PC-3 (cell line): ENCODE measurements around the gene TMEM255B. TPM values are rescaled to one million over a fixed set of nuclear protein-coding genes. Genes with fewer than 3 reads are reported as not detected.
"Not testable (repeated sequence)": the region's sequence is repeated elsewhere in the genome, so short reads cannot be mapped to it uniquely, and the experiment has no call there.

ENCODE experiments used
- ATAC-seq: fragments of 200-7000 bp; cut with Tn5 transposase; 2 replicates; pipeline ENCODE4 v1.9.1; 2020; ENCODE audit warnings: mild to moderate bottlenecking, moderate library complexity
- BruUV-seq: library from RNA; stranded (reverse); fragments of 400-500 nt; replicated peaks from 2 replicates; lab custom pipeline; 2021; lab: Mats Ljungman, UMichigan
- CTCF ChIA-PET: fragments of 300-600 bp; sonication (Branson Sonifier 250); formaldehyde crosslinking; loops from one replicate; lab custom pipeline; 2022; ENCODE audit warnings: antibody characterized with exemption; lab: Charles Lee
- POLR2A ChIA-PET: fragments of 300-600 bp; sonication (Branson Sonifier 250); formaldehyde crosslinking; loops from one replicate; lab custom pipeline; 2022; ENCODE audit warnings: antibody characterized with exemption; ENCODE audit not compliant: unreplicated experiment; lab: Charles Lee
- DNase-seq: peaks from one replicate; pipeline ENCODE4 v3.0.0-alpha.2; 2015
- H2AFZ ChIP-seq: fragments of 300-600 bp; sonication (generic); 2 replicates; pipeline ENCODE4 v1.6.0; 2016; ENCODE audit warnings: antibody characterized with exemption, low read length
- H3F3A ChIP-seq: fragments of 300-600 bp; sonication (generic); one replicate; pipeline ENCODE4 v1.6.0; 2017; ENCODE audit warnings: antibody characterized with exemption, low read length, control low read depth, mild to moderate bottlenecking; ENCODE audit not compliant: unreplicated experiment
- H3K27ac ChIP-seq: fragments of 300-600 bp; sonication (generic); 2 replicates; pipeline ENCODE4 v1.5.1; 2016; ENCODE audit warnings: mild to moderate bottlenecking, low read length
- H3K27me3 ChIP-seq: fragments of 300-600 bp; sonication (generic); 2 replicates; pipeline ENCODE4 v1.6.1; 2016; ENCODE audit warnings: low read length, mixed read lengths
- H3K36me3 ChIP-seq: fragments of 300-600 bp; sonication (generic); 2 replicates; pipeline ENCODE4 v1.6.1; 2016; ENCODE audit warnings: low read depth, mixed run types, low read length, mixed read lengths
- H3K4me1 ChIP-seq: fragments of 300-600 bp; sonication (generic); 2 replicates; pipeline ENCODE4 v1.5.1; 2016; ENCODE audit warnings: low read length; ENCODE audit not compliant: insufficient read depth
- H3K4me2 ChIP-seq: fragments of 300-600 bp; sonication (generic); 2 replicates; pipeline ENCODE4 v1.6.0; 2016; ENCODE audit warnings: low read length
- H3K4me3 ChIP-seq: fragments of 300-600 bp; sonication (generic); 2 replicates; pipeline ENCODE4 v1.5.1; 2016; ENCODE audit warnings: mild to moderate bottlenecking, low read length, mixed read lengths
- H3K79me2 ChIP-seq: fragments of 300-600 bp; sonication (generic); 2 replicates; pipeline ENCODE4 v1.6.1; 2017; ENCODE audit warnings: low read length, mixed read lengths
- H3K9ac ChIP-seq: fragments of 300-600 bp; sonication (generic); 2 replicates; pipeline ENCODE4 v1.6.0; 2016; ENCODE audit warnings: mild to moderate bottlenecking, low read length
- H3K9me2 ChIP-seq: fragments of 300-600 bp; sonication (generic); replicated peaks from 2 replicates; pipeline ENCODE4 v1.6.1; 2016; ENCODE audit warnings: mixed run types, low read length, mixed read lengths
- H3K9me3 ChIP-seq: fragments of 300-600 bp; sonication (generic); 2 replicates; pipeline ENCODE4 v1.6.1; 2016; ENCODE audit warnings: low read length, mixed read lengths
- H4K20me1 ChIP-seq: fragments of 300-600 bp; sonication (generic); 2 replicates; pipeline ENCODE4 v1.6.1; 2016; ENCODE audit warnings: low read length, mixed read lengths
- EZH2 ChIP-seq: fragments of 300-600 bp; sonication (generic); IDR thresholded peaks from one replicate; pipeline ENCODE4 v1.6.1; 2017; ENCODE audit warnings: antibody characterized with exemption, mild to moderate bottlenecking, low read length; ENCODE audit not compliant: unreplicated experiment
- EZH2phosphoT487 ChIP-seq: fragments of 300-600 bp; sonication (generic); IDR thresholded peaks from 2 replicates; pipeline ENCODE4 v1.6.1; 2018; ENCODE audit warnings: mild to moderate bottlenecking, antibody characterized with exemption, low read length, borderline replicate concordance
- intact Hi-C: fragments of 100-400 bp; cut with micrococcal nuclease; formaldehyde crosslinking; loops from 2 replicates; pipeline ENCODE4 v1.9.0; 2023
- total RNA-seq: library from RNA; depleted of rRNA; stranded (reverse); fragments of >200 nt; gene quantifications from 2 replicates; pipeline ENCODE4 v1.2.3, GENCODE V29; 2014
- TF ChIP-seq, protein P1 (sequence below): fragments of 300-600 bp; sonication (generic); conservative IDR thresholded peaks from 2 replicates; pipeline ENCODE4 v1.5.1; 2017; ENCODE audit warnings: antibody characterized with exemption, low read depth, mild to moderate bottlenecking, low read length

The TMEM255B gene
- total RNA-seq, 1 experiment from 2014 or later = 26.9 TPM

DNA sequence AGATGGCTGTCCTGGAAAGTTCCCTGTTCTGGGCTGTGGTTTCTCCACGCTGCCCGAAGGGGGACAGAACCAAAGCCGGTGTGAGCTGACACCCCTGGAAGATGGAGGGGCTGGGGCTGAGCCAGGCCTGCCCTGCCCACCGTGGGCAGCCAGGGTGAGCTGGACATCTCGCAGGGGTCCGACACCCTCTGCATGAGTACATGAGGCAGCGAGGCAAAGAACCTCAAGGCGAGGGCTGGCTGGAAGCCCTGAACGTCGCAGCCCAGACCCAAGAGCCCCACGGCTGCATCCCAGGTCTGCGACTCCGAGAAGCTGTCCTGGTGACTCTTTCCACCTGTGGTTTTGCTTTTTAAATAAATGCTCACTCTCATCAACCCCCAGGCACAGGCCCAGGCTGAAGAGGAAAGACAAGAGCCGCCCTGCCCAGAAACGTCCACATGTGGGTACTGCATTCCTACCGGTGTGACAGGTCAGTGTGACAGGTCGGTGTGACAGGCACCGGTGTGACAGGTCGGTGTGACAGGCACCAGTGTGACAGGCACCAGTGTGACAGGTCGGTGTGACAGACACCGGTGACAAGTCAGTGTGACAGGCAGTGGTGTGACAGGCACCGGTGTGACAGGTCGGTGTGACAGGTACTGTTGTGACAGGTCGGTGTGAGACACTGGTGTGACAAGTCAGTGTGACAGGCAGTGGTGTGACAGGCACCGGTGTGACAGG, 74.2 kb downstream of the TMEM255B start:
- ATAC-seq (no peak), DNase-seq (no peak)
- Histone ChIP-seq H3K9ac (no peak overlapping the region), H2AFZ (no peak overlapping the region), H3K27me3 (no peaks in the 10 kb centered on the region), H3K4me3 (no peak overlapping the region), H3K9me2 (no peaks in the 10 kb centered on the region), H3K9me3 (no peaks in the 10 kb centered on the region), H3K27ac (no peak overlapping the region), H3K4me2 (no peak overlapping the region), H3K4me1 (peaks cover 22% of the 10 kb centered on the region), H4K20me1 (no peaks in the 10 kb centered on the region), H3K36me3 (no peaks in the 10 kb centered on the region), H3K79me2 (no peaks in the 10 kb centered on the region), H3F3A (no peaks in the 10 kb centered on the region)
- CTCF ChIA-PET = no interaction called here
- POLR2A ChIA-PET = no interaction called here
- BruUV-seq = no TSS peak
- TF ChIP-seq EZH2phosphoT487 = no peak
- TF ChIP-seq, protein P1, sequence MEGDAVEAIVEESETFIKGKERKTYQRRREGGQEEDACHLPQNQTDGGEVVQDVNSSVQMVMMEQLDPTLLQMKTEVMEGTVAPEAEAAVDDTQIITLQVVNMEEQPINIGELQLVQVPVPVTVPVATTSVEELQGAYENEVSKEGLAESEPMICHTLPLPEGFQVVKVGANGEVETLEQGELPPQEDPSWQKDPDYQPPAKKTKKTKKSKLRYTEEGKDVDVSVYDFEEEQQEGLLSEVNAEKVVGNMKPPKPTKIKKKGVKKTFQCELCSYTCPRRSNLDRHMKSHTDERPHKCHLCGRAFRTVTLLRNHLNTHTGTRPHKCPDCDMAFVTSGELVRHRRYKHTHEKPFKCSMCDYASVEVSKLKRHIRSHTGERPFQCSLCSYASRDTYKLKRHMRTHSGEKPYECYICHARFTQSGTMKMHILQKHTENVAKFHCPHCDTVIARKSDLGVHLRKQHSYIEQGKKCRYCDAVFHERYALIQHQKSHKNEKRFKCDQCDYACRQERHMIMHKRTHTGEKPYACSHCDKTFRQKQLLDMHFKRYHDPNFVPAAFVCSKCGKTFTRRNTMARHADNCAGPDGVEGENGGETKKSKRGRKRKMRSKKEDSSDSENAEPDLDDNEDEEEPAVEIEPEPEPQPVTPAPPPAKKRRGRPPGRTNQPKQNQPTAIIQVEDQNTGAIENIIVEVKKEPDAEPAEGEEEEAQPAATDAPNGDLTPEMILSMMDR = no peak
- TF ChIP-seq EZH2 = no peak
- intact Hi-C loops = no loop called here

DNA sequence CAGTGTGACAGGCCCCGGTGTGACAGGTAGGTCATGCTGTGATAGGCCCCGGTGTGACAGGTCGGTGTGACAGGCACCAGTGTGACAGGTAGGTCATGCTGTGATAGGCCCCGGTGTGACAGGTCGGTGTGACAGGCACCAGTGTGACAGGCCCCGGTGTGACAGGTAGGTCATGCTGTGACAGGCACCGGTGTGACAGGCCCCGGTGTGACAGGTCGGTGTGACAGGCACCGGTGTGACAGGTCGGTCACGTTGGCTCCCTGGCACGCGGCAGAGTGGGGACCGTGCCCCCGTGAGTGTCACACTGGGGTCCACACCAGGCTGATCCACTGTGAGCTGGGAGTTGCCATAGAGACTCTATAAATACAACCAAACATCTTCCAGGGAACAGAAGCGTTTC, 75.0 kb downstream of the TMEM255B start:
- H3K27ac ChIP-seq, H3K36me3 ChIP-seq, DNase-seq, ATAC-seq, H3K9ac ChIP-seq, H4K20me1 ChIP-seq, H3K4me3 ChIP-seq, H3F3A ChIP-seq, POLR2A ChIA-PET, intact Hi-C loops, H3K4me2 ChIP-seq, H3K9me3 ChIP-seq, H3K79me2 ChIP-seq, H2AFZ ChIP-seq, CTCF ChIA-PET, H3K27me3 ChIP-seq, BruUV-seq, H3K9me2 ChIP-seq: not testable (repeated sequence)
- peaks cover 29% of the 10 kb centered on the region for H3K4me1 ChIP-seq

DNA sequence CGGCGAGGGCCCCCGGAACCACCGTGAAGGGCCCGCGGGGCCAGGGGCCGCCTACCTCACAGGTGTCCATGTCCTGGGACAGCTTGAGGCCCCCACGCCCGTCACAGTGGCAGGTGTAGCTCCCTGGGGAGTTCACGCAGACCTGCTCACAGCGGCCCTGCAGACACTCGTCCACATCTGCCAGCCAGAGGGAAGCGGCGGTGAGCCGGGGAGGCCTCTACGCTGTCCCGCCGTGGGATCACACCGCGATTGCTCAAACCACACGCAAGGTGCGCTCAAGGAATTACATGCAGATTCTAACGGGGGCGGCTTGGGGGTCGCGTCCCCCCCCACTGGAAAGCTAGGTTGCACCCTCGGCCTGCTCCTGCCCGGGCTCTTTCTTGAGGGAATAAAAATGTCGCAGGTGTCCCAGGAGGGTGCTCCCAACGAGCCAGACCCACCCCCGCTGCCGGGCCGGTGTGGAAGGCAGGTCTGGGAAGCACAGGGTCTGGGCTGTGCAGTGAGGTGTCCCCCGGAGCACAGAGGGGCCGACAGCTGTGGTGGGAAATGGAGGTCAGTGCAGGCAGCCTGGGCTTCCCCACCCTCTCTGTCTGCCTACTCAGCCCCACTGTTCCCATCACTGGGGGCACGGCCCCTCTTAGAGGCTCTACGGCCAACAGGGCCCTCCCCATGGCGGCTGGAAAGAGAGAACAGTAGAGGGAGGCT, 75.6 kb downstream of the TMEM255B start:
- peaks cover 30% of the 10 kb centered on the region for H3K4me1 ChIP-seq
- TF ChIP-seq, protein P1 = no peak
- no peak overlapping the region for H3K27ac ChIP-seq
- H3K9me2 ChIP-seq = no peaks in the 10 kb centered on the region
- H3F3A ChIP-seq = no peaks in the 10 kb centered on the region
- H3K36me3 ChIP-seq = no peaks in the 10 kb centered on the region
- no TSS peak for BruUV-seq
- CTCF ChIA-PET = no interaction called here
- H3K4me3 ChIP-seq = no peak overlapping the region
- ATAC-seq (no peak), DNase-seq (no peak)
- intact Hi-C loops = loop anchor here (5.0 kb wide), 1 partner anchor 113 kb away; no protein-coding TSS in a partner anchor
- no peak overlapping the region for H3K9ac ChIP-seq
- H2AFZ ChIP-seq = no peak overlapping the region
- no peaks in the 10 kb centered on the region for H3K27me3 ChIP-seq
- no peaks in the 10 kb centered on the region for H3K79me2 ChIP-seq
- H3K9me3 ChIP-seq = no peaks in the 10 kb centered on the region
- POLR2A ChIA-PET = no interaction called here
- no peak overlapping the region for H3K4me2 ChIP-seq
- no peaks in the 10 kb centered on the region for H4K20me1 ChIP-seq
